Caco-2 (cell line): Measurements from ENCODE around the gene HM13. TPM values are rescaled to one million over a fixed set of nuclear protein-coding genes. Genes with fewer than 3 reads are reported as not detected.

Experiments
- BruUV-seq: library from RNA; stranded (reverse); fragments of 400-500 nt; replicated peaks from 2 replicates; lab custom pipeline; 2021; lab: Mats Ljungman, UMichigan
- CTCF ChIA-PET: fragments of 300-600 bp; sonication (Branson Sonifier 250); formaldehyde crosslinking; loops from one replicate; lab custom pipeline; 2022; ENCODE audit warnings: antibody characterized with exemption; lab: Charles Lee
- POLR2A ChIA-PET: fragments of 300-600 bp; sonication (Branson Sonifier 250); formaldehyde crosslinking; loops from one replicate; lab custom pipeline; 2022; ENCODE audit warnings: antibody characterized with exemption; lab: Charles Lee
- DNase-seq, 2 experiments: peaks; one replicate each; pipeline versions ENCODE4 v3.0.0 to v3.0.0-alpha.2; 2020 to 2022
- H3K27me3 ChIP-seq: replicated peaks from 2 replicates; pipeline ENCODE4 v1.6.0; 2011; ENCODE audit warnings: low read length; ENCODE audit not compliant: control insufficient read depth, insufficient read depth
- H3K36me3 ChIP-seq: 2 replicates; pipeline ENCODE4 v1.5.1; 2011; ENCODE audit warnings: low read length; ENCODE audit not compliant: control insufficient read depth, insufficient read depth
- H3K4me1 ChIP-seq: fragments of 250-450 bp; sonication (Bioruptor Pico); 2 replicates; pipeline ENCODE4 v1.5.1; 2020; ENCODE audit warnings: mild to moderate bottlenecking
- H3K4me3 ChIP-seq: 2 replicates; pipeline ENCODE4 v1.5.1; 2011; ENCODE audit warnings: low read depth, mild to moderate bottlenecking, control low read depth, low read length
- H3K9me3 ChIP-seq: fragments of 250-450 bp; sonication (Bioruptor Pico); 2 replicates; pipeline ENCODE4 v1.5.1; 2020; ENCODE audit warnings: mild to moderate bottlenecking, moderate library complexity
- H3K27ac Mint-ChIP-seq: one replicate; pipeline ENCODE4 v1.8.0; 2022; ENCODE audit warnings: mixed read lengths; ENCODE audit not compliant: unreplicated experiment
- H3K27me3 Mint-ChIP-seq: one replicate; pipeline ENCODE4 v1.8.0; 2022; ENCODE audit warnings: mixed read lengths; ENCODE audit not compliant: insufficient read depth, unreplicated experiment
- H3K36me3 Mint-ChIP-seq: one replicate; pipeline ENCODE4 v1.8.0; 2022; ENCODE audit warnings: mild to moderate bottlenecking, mixed read lengths; ENCODE audit not compliant: insufficient read depth, unreplicated experiment
- H3K4me1 Mint-ChIP-seq: one replicate; pipeline ENCODE4 v1.8.0; 2022; ENCODE audit warnings: low read depth, mixed read lengths; ENCODE audit not compliant: unreplicated experiment
- H3K4me3 Mint-ChIP-seq: one replicate; pipeline ENCODE4 v1.8.0; 2022; ENCODE audit warnings: mild to moderate bottlenecking, moderate library complexity, mixed read lengths; ENCODE audit not compliant: unreplicated experiment
- H3K9me3 Mint-ChIP-seq: one replicate; pipeline ENCODE4 v1.8.0; 2022; ENCODE audit warnings: mixed read lengths; ENCODE audit not compliant: unreplicated experiment
- CTCF ChIP-seq, 2 experiments: fragments of 200-600 bp in 1 of 2; IDR thresholded peaks; 1 replicate in 1 of 2; 2 replicates in 1 of 2; pipeline versions ENCODE4 v1.5.1 to v1.8.0; 2011 to 2022; ENCODE audit warnings: antibody characterized with exemption in 1 of 2, control low read depth in 1 of 2, inconsistent platforms in 1 of 2, low read depth in 1 of 2, low read length in 1 of 2, mild to moderate bottlenecking in 1 of 2, moderate library complexity in 1 of 2; ENCODE audit not compliant: insufficient read depth in 1 of 2, severe bottlenecking in 1 of 2, unreplicated experiment in 1 of 2
- intact Hi-C: fragments of 100-400 bp; cut with micrococcal nuclease; formaldehyde crosslinking; loops from one replicate; pipeline ENCODE4 v1.10.0; 2022; ENCODE audit not compliant: unreplicated experiment
- total RNA-seq: library from RNA; stranded (reverse); gene quantifications from 2 replicates; pipeline ENCODE4 v1.2.3, GENCODE V29; 2022

Gene HM13
- total RNA-seq, 1 experiment from 2014 or later, result 443 TPM

DNA sequence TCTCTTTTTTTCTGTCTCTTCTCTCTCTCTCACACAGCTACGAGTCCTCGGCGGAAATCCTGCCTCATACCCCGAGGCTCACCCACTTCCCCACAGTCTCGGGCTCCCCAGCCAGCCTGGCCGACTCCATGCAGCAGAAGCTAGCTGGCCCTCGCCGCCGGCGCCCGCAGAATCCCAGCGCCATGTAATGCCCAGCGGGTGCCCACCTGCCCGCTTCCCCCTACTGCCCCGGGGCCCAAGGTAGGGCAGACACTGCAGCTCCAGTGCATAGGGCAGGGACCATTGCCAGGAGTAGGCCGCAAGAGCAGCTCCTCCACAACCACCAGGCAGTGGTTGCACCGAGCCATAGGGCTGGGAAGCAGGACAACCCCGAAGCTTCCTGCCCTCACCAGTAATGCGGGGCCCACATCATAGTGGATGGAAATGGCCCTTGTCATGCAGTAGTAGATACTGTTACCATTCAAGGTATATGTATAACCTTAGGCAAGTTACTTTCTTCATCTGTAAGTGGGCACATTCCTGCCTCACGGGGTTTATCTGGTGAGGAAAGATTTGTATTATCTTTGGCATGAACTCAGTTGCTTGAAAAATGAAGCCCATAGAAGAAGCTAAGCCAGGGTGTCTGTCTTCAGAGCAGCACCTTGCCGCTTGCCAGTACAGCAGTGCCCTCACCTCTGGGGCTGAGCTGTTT is 53.9 kb downstream of the HM13 start:
- Mint-ChIP-seq H3K9me3 (no peaks in the 10 kb centered on the region), H3K4me1 (peaks cover 34% of the 10 kb centered on the region), H3K4me3 (no peak overlapping the region), H3K27ac (peak overlapping the region; percentile 66), H3K36me3 (peaks cover 87% of the 10 kb centered on the region), H3K27me3 (no peaks in the 10 kb centered on the region)
- TF ChIP-seq CTCF (IDR thresholded peaks at IDR 0.05; ENCODE audit: insufficient read depth in 1 of 2, low read depth in 1 of 2, low read length in 1 of 2, severe bottlenecking in 1 of 2, unreplicated experiment in 1 of 2), result no peak
- CTCF ChIA-PET, result interaction anchor here (0.6 to 28.6 kb wide), 11 partner anchors 8 to 180 kb away, joined by 3 to 1708 read pairs (median 7); partner anchors contain the start of gene ID1
- no peak for DNase-seq
- Histone ChIP-seq H3K4me3 (no peak overlapping the region), H3K9me3 (no peaks in the 10 kb centered on the region), H3K27me3 (no peaks in the 10 kb centered on the region), H3K4me1 (peaks cover 13% of the 10 kb centered on the region), H3K36me3 (peaks cover 8% of the 10 kb centered on the region)
- POLR2A ChIA-PET, result interaction anchor here (1.0 to 1.5 kb wide), 2 partner anchors 36 to 40 kb away, joined by 4 to 9 read pairs; partner anchors contain the start of gene ID1
- intact Hi-C loops, result no loop called here
- BruUV-seq, result no TSS peak

- Histone ChIP-seq H3K27me3 (no peaks in the 10 kb centered on the region), H3K4me3 (no peak overlapping the region), H3K9me3 (no peaks in the 10 kb centered on the region), H3K4me1 (peaks cover 15% of the 10 kb centered on the region), H3K36me3 (peaks cover 8% of the 10 kb centered on the region)
- no TSS peak for BruUV-seq
- H3K9me3 Mint-ChIP-seq, result no peaks in the 10 kb centered on the region
- H3K4me1 Mint-ChIP-seq, result peaks cover 38% of the 10 kb centered on the region
- ChIA-PET POLR2A (interaction anchor here (1.0 to 1.1 kb wide), 2 partner anchors 36 to 44 kb away, joined by 9 to 10 read pairs; partner anchors contain the start of gene ID1), CTCF (interaction anchor here (0.6 to 28.6 kb wide), 11 partner anchors 9 to 179 kb away, joined by 3 to 1708 read pairs (median 6); partner anchors contain the start of gene ID1)
- peaks cover 87% of the 10 kb centered on the region for H3K36me3 Mint-ChIP-seq
- H3K27ac Mint-ChIP-seq, result peak overlapping the region; percentile 40
- H3K4me3 Mint-ChIP-seq, result no peak overlapping the region
- no peak for DNase-seq
- intact Hi-C loops, result loop anchor here (1.0 kb wide), 1 partner anchor 44 kb away; no protein-coding TSS in a partner anchor
- no peak for TF ChIP-seq CTCF (IDR thresholded peaks at IDR 0.05; ENCODE audit: insufficient read depth in 1 of 2, low read depth in 1 of 2, low read length in 1 of 2, severe bottlenecking in 1 of 2, unreplicated experiment in 1 of 2)
- H3K27me3 Mint-ChIP-seq, result no peaks in the 10 kb centered on the region
These were observed 54.5 kb downstream of the HM13 start for GRCh38 chr20:31568773-31569162.

- H3K27me3 ChIP-seq, result no peaks in the 10 kb centered on the region
- no peaks in the 10 kb centered on the region for H3K27me3 Mint-ChIP-seq
- H3K27ac Mint-ChIP-seq, result peak overlapping the region; percentile 40
- ChIA-PET POLR2A (interaction anchor here (0.6 to 1.9 kb wide), 7 partner anchors 35 to 444 kb away, joined by 3 to 10 read pairs (median 6); partner anchors contain the start of gene ID1), CTCF (interaction anchor here (0.6 to 28.6 kb wide), 13 partner anchors 9 to 268 kb away, joined by 3 to 1708 read pairs (median 5); partner anchors contain the start of gene ID1)
- TF ChIP-seq CTCF (IDR thresholded peaks at IDR 0.05; ENCODE audit: insufficient read depth in 1 of 2, low read depth in 1 of 2, low read length in 1 of 2, severe bottlenecking in 1 of 2, unreplicated experiment in 1 of 2), result peak; percentile 98 to 99
- no TSS peak for BruUV-seq
- no peaks in the 10 kb centered on the region for H3K9me3 Mint-ChIP-seq
- H3K4me3 Mint-ChIP-seq, result no peak overlapping the region
- intact Hi-C loops, result loop anchor here (1.0 kb wide), 1 partner anchor 43 kb away; no protein-coding TSS in a partner anchor
- peaks cover 20% of the 10 kb centered on the region for H3K4me1 ChIP-seq
- peaks cover 87% of the 10 kb centered on the region for H3K36me3 Mint-ChIP-seq
- peaks cover 5% of the 10 kb centered on the region for H3K36me3 ChIP-seq
- no peaks in the 10 kb centered on the region for H3K9me3 ChIP-seq
- DNase-seq, result peak; percentile 75 to 89
- H3K4me3 ChIP-seq, result no peak overlapping the region
- peaks cover 44% of the 10 kb centered on the region for H3K4me1 Mint-ChIP-seq
These were observed 55.1 kb downstream of the HM13 start for GRCh38 chr20:31569163-31570020.
